ENCODE data around the gene PLLP. TPM values are rescaled to one million over a fixed set of nuclear protein-coding genes. Genes with fewer than 3 reads are reported as not detected.

PLLP gene
- total RNA-seq, 2 experiments from 2014 or later: 0.08 to 0.26 TPM

- Mint-ChIP-seq H3K27ac (no peak overlapping the region), H3K9me3 (no peaks in the 10 kb centered on the region), H3K36me3 (peaks cover 28% of the 10 kb centered on the region), H3K4me3 (no peak overlapping the region), H3K27me3 (no peaks in the 10 kb centered on the region), H3K4me1 (peaks cover 2% of the 10 kb centered on the region)
- POLR2A ChIA-PET: no interaction called here
- ATAC-seq (ENCODE audit: low read depth) (no peak), DNase-seq (no peak)
These were observed 33.1 kb downstream of the PLLP start for GRCh38 chr16:57251352-57251751.

- POLR2A ChIA-PET: interaction anchor here (0.6 to 1.6 kb wide), 10 partner anchors 10 to 236 kb away, joined by 3 to 8 read pairs (median 3); partner anchors contain the start of genes CPNE2 and PSME3IP1
- H3K4me1 Mint-ChIP-seq: peaks cover 16% of the 10 kb centered on the region
- no peaks in the 10 kb centered on the region for H3K27me3 Mint-ChIP-seq
- no peak for DNase-seq
- peak overlapping the region; percentile 93 for H3K4me3 Mint-ChIP-seq
- H3K9me3 Mint-ChIP-seq: no peaks in the 10 kb centered on the region
- H3K36me3 Mint-ChIP-seq: peaks cover 11% of the 10 kb centered on the region
- ATAC-seq (ENCODE audit: low read depth): peak; percentile 34
- H3K27ac Mint-ChIP-seq: peak overlapping the region; percentile 75
These were observed 38.9 kb downstream of the PLLP start for GRCh38 chr16:57245472-57246113.

GRCh38 chr16:57244767-57245471, 39.6 kb downstream of the PLLP start, which contains the start of gene ARL2BP:
ARL2BP (plus strand) TSS chr16:57245259; CDS start chr16:57245368, 109 bp downstream.
- no peaks in the 10 kb centered on the region for H3K9me3 Mint-ChIP-seq
- no peaks in the 10 kb centered on the region for H3K27me3 Mint-ChIP-seq
- H3K27ac Mint-ChIP-seq: peak within 1 kb of the TSS; percentile 90
- H3K4me1 Mint-ChIP-seq: peaks cover 16% of the 10 kb centered on the region
- ATAC-seq (ENCODE audit: low read depth): peak; percentile 95
- POLR2A ChIA-PET: interaction anchor here (0.5 to 1.6 kb wide), 11 partner anchors 10 to 235 kb away, joined by 3 to 8 read pairs (median 3); partner anchors contain the start of genes CPNE2 and PSME3IP1
- peak within 1 kb of the TSS; percentile 93 for H3K4me3 Mint-ChIP-seq
- H3K36me3 Mint-ChIP-seq: peaks cover 11% of the 10 kb centered on the region
- peak; percentile 98 for DNase-seq

GRCh38 chr16:57244463-57244766, 40.1 kb downstream of the PLLP start:
- no peaks in the 10 kb centered on the region for H3K9me3 Mint-ChIP-seq
- DNase-seq: no peak
- POLR2A ChIA-PET: interaction anchor here (0.5 to 1.1 kb wide), 2 partner anchors 19 to 98 kb away, joined by 3 to 6 read pairs; no protein-coding TSS in a partner anchor
- H3K4me1 Mint-ChIP-seq: peaks cover 16% of the 10 kb centered on the region
- no peak for ATAC-seq (ENCODE audit: low read depth)
- H3K27me3 Mint-ChIP-seq: no peaks in the 10 kb centered on the region
- peak overlapping the region; percentile 90 for H3K27ac Mint-ChIP-seq
- H3K36me3 Mint-ChIP-seq: peaks cover 9% of the 10 kb centered on the region
- peak overlapping the region; percentile 93 for H3K4me3 Mint-ChIP-seq

DNA sequence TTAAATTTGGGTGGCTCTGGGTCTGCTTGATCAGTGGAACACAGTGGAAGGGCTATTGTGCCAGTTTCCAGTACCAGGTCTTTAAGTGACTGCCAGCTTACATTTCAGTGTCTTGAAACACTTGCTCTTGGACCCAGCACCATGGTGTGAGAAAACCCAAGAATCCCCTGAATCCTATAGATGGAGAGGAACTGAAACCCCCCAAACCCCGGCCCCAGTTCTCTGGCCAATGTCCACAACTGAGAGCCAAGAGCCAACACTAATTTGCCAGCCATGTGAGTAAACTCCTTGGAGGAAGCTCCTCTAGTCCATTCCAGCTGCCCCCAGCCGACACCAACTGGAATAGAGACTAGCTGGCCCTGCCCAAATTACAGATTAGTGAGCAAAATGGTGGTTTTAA, 41.8 kb downstream of the PLLP start:
- ATAC-seq (ENCODE audit: low read depth): no peak
- no peak overlapping the region for H3K4me3 Mint-ChIP-seq
- H3K27me3 Mint-ChIP-seq: no peaks in the 10 kb centered on the region
- H3K36me3 Mint-ChIP-seq: peaks cover 17% of the 10 kb centered on the region
- no peak overlapping the region for H3K27ac Mint-ChIP-seq
- no peaks in the 10 kb centered on the region for H3K9me3 Mint-ChIP-seq
- DNase-seq: no peak
- POLR2A ChIA-PET: interaction anchor here (0.6 kb wide), 1 partner anchor 79 kb away, joined by 5 read pairs; no protein-coding TSS in a partner anchor
- peaks cover 17% of the 10 kb centered on the region for H3K4me1 Mint-ChIP-seq

- Mint-ChIP-seq H3K4me3 (no peak overlapping the region), H3K36me3 (peaks cover 20% of the 10 kb centered on the region)
These were observed 43.6 kb downstream of the PLLP start for GRCh38 chr16:57240851-57241250.

GRCh38 chr16:57239107-57239506, 45.4 kb downstream of the PLLP start:
- DNase-seq (no peak), ATAC-seq (ENCODE audit: low read depth) (no peak)
- Mint-ChIP-seq H3K9me3 (no peaks in the 10 kb centered on the region), H3K27me3 (no peaks in the 10 kb centered on the region), H3K27ac (no peak overlapping the region), H3K4me3 (no peak overlapping the region), H3K36me3 (peaks cover 30% of the 10 kb centered on the region), H3K4me1 (peaks cover 6% of the 10 kb centered on the region)
- POLR2A ChIA-PET: no interaction called here

More at GRCh38 chr16:57240851-57241250, 43.6 kb downstream of the PLLP start:
- ATAC-seq (ENCODE audit: low read depth) (no peak), DNase-seq (no peak)
- Mint-ChIP-seq H3K27me3 (no peaks in the 10 kb centered on the region), H3K9me3 (no peaks in the 10 kb centered on the region), H3K27ac (no peak overlapping the region), H3K4me1 (peaks cover 13% of the 10 kb centered on the region)
- POLR2A ChIA-PET: no interaction called here

- no peak for DNase-seq
- Mint-ChIP-seq H3K27ac (no peak overlapping the region), H3K4me1 (peaks cover 6% of the 10 kb centered on the region), H3K27me3 (no peaks in the 10 kb centered on the region), H3K36me3 (peaks cover 35% of the 10 kb centered on the region), H3K4me3 (no peak overlapping the region), H3K9me3 (no peaks in the 10 kb centered on the region)
- POLR2A ChIA-PET: no interaction called here
- no peak for ATAC-seq (ENCODE audit: low read depth)
These were observed 45.8 kb downstream of the PLLP start for GRCh38 chr16:57238682-57239081.

DNA sequence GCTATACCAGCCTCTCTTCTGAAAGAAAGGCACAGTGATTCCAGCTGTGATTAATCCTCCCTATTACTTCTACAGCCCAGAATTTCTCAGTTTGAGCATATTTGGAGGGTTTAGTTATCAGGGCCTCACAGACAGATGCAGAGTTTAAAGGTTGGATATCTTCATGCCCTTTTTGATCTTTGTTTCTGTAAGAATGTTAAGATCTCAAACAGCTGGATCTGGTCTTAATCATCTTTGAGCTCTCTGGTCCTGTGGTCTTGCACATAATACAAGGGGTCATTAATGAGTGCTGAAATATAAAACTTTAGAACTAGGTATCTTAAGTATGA, 48.5 kb downstream of the PLLP start:
- POLR2A ChIA-PET: no interaction called here
- no peak for ATAC-seq (ENCODE audit: low read depth)
- Mint-ChIP-seq H3K27ac (no peak overlapping the region), H3K4me1 (peaks cover 6% of the 10 kb centered on the region), H3K4me3 (no peak overlapping the region), H3K9me3 (no peaks in the 10 kb centered on the region), H3K36me3 (peaks cover 41% of the 10 kb centered on the region), H3K27me3 (no peaks in the 10 kb centered on the region)
- DNase-seq: no peak

DNA sequence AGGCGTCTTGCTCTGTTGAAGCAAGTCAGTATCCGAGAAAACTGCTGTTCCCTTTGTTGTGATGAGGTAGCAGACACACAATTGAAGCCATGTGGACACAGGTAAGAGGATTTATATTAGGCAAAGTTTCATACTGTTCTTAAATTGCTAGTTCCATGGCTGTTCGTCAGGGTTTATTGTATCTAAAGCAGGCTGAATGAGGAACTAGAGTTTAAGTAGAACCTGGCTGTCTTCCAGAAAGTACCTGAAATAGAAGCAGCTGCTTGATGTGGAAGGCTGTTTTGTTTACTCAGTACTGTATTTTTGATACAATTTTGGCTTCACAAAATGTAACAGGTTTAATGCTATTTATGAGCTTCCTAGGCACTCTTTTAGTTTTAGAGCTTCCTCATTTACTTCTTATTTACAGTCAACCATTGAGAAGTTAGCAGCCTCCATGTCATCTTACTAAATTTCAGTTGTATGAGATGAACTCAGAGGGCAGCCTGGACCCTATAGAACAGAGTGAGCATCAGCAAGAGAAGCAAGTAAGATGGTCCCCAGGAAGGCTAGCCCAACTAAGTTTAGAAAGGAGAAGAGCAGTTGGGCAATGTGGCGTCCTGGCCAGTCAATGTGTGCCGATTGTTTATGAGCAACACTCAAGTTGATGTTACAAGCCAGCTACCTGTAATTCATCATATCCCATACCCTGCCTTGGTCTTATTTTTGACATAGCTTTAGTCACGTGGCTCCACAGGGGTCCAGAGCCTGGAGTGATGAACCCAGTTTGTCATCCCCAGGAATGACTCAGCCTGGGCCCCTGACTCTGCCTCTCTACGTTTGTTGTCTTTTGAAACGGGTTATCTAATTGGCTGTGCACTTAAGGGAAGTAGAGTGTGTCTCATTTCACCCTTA, 49.1 kb downstream of the PLLP start:
- DNase-seq (no peak), ATAC-seq (ENCODE audit: low read depth) (no peak)
- H3K36me3 Mint-ChIP-seq: peaks cover 46% of the 10 kb centered on the region
- no peaks in the 10 kb centered on the region for H3K9me3 Mint-ChIP-seq
- POLR2A ChIA-PET: no interaction called here
- no peaks in the 10 kb centered on the region for H3K27me3 Mint-ChIP-seq
- peaks cover 6% of the 10 kb centered on the region for H3K4me1 Mint-ChIP-seq
- no peak overlapping the region for H3K4me3 Mint-ChIP-seq
- H3K27ac Mint-ChIP-seq: no peak overlapping the region

DNA sequence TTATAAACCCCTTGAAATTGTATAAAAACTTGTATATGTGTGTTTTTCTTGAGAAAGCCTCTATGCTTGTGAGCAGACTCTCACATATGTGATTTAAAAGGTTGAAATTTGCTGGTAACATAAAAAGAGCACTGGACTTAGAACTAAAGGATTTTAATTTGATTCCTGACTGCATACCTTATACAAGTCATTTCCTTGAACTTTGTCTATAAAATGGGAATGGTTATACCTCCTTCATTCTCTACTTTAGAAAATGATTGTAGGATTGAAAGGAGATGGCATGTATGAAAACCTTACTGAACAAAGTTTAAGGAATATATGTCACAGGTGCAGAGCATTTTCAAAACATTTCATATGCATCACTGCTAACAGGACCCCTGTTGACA, 49.8 kb downstream of the PLLP start:
- POLR2A ChIA-PET: no interaction called here
- Mint-ChIP-seq H3K4me1 (peaks cover 7% of the 10 kb centered on the region), H3K4me3 (no peak overlapping the region), H3K9me3 (no peaks in the 10 kb centered on the region), H3K27ac (no peak overlapping the region), H3K36me3 (peaks cover 48% of the 10 kb centered on the region), H3K27me3 (no peaks in the 10 kb centered on the region)
- no peak for DNase-seq
- ATAC-seq (ENCODE audit: low read depth): no peak

DNA sequence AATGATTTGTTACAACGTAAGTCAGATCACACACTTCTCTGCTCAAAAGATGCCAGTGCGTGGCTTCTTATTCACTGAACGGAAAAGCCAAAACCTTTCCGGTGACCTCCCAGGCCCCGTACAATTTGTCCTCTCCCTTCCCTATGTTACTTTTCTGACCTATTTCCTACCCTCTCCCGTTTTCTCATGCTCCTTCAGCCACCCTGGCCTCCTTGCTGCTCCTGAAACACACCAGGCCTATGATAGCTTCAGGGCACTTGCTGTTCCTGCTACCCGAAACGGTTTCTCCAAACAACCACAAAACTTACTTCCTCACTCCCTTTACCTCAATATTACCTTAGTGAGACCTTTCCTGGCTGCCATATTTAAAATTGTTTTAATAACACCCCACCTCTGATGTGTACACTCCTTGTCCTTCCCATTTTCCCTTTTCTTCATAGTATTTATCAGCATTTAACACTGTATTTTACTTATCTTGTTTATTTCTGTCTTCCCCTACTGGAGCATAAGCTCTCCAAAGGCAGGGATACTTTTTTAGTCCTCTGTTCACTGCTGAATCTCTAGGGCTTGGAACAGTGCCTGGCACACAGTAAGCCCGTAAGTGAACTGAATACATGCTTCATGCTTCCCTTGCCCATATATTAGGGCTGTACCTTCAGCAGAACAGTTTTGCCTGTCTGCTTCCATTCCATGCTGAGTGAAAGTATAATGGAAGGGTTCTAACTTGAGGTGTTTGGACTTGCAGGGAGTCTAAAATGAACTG, 50.3 kb downstream of the PLLP start:
- DNase-seq: no peak
- Mint-ChIP-seq H3K27me3 (no peaks in the 10 kb centered on the region), H3K27ac (no peak overlapping the region), H3K36me3 (peaks cover 44% of the 10 kb centered on the region), H3K9me3 (no peaks in the 10 kb centered on the region), H3K4me3 (no peak overlapping the region), H3K4me1 (peaks cover 7% of the 10 kb centered on the region)
- ATAC-seq (ENCODE audit: low read depth): no peak
- POLR2A ChIA-PET: no interaction called here

- POLR2A ChIA-PET: no interaction called here
- H3K36me3 Mint-ChIP-seq: peaks cover 49% of the 10 kb centered on the region
- no peak for ATAC-seq (ENCODE audit: low read depth)
These were observed 52.6 kb downstream of the PLLP start for GRCh38 chr16:57231821-57232350.

More at GRCh38 chr16:57231821-57232350, 52.6 kb downstream of the PLLP start:
- Mint-ChIP-seq H3K27ac (no peak overlapping the region), H3K27me3 (no peaks in the 10 kb centered on the region), H3K4me1 (peaks cover 6% of the 10 kb centered on the region), H3K9me3 (no peaks in the 10 kb centered on the region), H3K4me3 (no peak overlapping the region)
- no peak for DNase-seq
